PFSK-1 (cell line): ENCODE data around the gene EGFL7.

Experiments
- FOXP2 ChIP-seq: optimal IDR thresholded peaks from 2 replicates; pipeline ENCODE3; 2011; ENCODE audit warnings: borderline replicate concordance, control low read depth, inconsistent platforms; ENCODE audit not compliant: insufficient read depth; ENCODE audit errors: extremely low read length, extremely low read depth
- POLR2AphosphoS5 ChIP-seq: IDR thresholded peaks from 2 replicates; pipeline ENCODE4 v1.6.1; 2012; ENCODE audit warnings: low read depth, mild to moderate bottlenecking, control low read depth, low read length, moderate library complexity
- SIN3A ChIP-seq: IDR thresholded peaks from 2 replicates; pipeline ENCODE4 v1.6.1; 2012; ENCODE audit warnings: mild to moderate bottlenecking, low read length, moderate library complexity, borderline replicate concordance; ENCODE audit not compliant: insufficient read depth
- TAF1 ChIP-seq: IDR thresholded peaks from 2 replicates; pipeline ENCODE4 v1.6.1; 2012; ENCODE audit warnings: low read length, control low read depth, borderline replicate concordance; ENCODE audit not compliant: insufficient read depth
- TF ChIP-seq, protein P1 (sequence below), 2 experiments: IDR thresholded peaks; 2 replicates each; pipeline versions ENCODE4 v1.6.1 to v1.8.0; 2011 to 2012; ENCODE audit warnings: low read depth in 2 of 2, low read length in 2 of 2, control low read depth in 1 of 2, inconsistent platforms in 1 of 2, mild to moderate bottlenecking in 1 of 2, moderate library complexity in 1 of 2; ENCODE audit not compliant: insufficient read depth in 1 of 2

EGFL7 gene

DNA sequence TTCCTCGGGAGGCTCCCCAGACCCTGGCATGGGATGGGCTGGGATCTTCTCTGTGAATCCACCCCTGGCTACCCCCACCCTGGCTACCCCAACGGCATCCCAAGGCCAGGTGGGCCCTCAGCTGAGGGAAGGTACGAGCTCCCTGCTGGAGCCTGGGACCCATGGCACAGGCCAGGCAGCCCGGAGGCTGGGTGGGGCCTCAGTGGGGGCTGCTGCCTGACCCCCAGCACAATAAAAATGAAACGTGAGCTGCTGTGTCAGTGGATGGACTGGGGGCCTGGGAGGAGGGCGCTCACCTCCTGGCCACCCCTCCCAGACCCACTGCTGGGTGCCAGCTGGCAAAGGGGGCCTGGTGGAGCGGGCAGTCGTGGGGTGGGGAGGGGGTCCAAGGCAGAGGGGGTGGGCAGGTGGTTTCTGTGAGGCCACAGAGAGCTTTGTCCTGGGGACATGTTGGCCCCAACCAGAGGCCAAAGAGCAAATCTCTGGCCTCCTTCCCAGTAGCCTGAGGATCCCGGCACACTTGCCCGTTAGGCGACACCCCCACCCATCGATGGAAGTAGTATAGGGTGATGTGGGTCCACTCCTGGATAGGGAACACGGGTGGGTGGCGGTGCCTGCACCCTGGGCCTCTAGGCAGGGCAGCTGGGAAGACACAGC, 9.8 kb downstream of the EGFL7 start:
- TF ChIP-seq, protein P1, sequence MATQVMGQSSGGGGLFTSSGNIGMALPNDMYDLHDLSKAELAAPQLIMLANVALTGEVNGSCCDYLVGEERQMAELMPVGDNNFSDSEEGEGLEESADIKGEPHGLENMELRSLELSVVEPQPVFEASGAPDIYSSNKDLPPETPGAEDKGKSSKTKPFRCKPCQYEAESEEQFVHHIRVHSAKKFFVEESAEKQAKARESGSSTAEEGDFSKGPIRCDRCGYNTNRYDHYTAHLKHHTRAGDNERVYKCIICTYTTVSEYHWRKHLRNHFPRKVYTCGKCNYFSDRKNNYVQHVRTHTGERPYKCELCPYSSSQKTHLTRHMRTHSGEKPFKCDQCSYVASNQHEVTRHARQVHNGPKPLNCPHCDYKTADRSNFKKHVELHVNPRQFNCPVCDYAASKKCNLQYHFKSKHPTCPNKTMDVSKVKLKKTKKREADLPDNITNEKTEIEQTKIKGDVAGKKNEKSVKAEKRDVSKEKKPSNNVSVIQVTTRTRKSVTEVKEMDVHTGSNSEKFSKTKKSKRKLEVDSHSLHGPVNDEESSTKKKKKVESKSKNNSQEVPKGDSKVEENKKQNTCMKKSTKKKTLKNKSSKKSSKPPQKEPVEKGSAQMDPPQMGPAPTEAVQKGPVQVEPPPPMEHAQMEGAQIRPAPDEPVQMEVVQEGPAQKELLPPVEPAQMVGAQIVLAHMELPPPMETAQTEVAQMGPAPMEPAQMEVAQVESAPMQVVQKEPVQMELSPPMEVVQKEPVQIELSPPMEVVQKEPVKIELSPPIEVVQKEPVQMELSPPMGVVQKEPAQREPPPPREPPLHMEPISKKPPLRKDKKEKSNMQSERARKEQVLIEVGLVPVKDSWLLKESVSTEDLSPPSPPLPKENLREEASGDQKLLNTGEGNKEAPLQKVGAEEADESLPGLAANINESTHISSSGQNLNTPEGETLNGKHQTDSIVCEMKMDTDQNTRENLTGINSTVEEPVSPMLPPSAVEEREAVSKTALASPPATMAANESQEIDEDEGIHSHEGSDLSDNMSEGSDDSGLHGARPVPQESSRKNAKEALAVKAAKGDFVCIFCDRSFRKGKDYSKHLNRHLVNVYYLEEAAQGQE (IDR thresholded peaks at IDR 0.05; ENCODE audit: insufficient read depth in 1 of 2, low read depth in 2 of 2, low read length in 2 of 2) = no peak
- TF ChIP-seq TAF1 = no peak
- TF ChIP-seq FOXP2 = no peak
- no peak for TF ChIP-seq POLR2AphosphoS5
- TF ChIP-seq SIN3A = no peak

DNA sequence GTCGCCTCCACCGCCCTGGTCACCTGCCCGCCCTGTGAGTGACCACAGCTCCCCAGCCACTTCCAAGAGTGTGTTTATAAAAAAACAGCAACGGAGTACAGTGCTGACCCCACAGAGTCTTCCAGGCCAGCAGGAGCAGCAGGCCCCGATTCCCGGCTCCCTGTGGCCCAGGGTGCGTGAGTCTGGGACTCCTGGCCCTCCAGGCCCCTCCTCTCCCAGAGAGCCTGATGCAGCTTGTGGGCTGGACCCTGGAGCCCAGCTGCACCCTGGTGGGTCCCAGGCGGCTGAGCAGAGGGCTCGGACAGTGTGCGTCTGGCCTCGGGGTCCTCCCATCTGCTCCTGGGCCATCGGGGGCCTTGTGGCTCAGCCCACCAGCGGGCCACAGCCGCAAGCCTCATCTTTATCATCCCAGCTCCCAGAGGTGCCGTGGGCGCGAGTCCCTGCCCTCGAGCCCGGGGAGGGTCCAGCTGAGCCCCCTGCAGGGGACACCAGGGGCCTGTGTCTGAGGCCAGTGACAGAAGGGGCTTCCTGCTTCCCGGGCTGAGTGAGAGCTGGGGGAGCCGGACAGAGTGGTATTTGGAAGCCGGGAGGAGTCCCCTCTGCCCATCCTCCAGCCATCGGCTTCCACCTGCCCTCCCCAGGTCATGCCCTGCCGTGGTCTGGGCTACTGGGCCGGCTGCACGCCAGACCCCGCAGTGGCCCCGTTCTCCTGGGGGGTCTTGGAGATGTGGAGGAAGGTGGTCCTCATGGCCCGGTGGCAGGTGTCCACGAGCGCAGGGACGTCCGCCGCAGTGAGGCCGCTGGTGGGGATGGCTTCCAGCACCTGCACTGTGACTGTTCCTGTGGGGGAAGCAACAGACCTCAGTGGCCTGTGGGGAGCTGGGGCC, 10.6 kb downstream of the EGFL7 start:
- TF ChIP-seq SIN3A = no peak
- TF ChIP-seq POLR2AphosphoS5 = no peak; the same call in none of the 2 replicates
- no peak for TF ChIP-seq FOXP2
- TF ChIP-seq, protein P1 (IDR thresholded peaks at IDR 0.05; ENCODE audit: insufficient read depth in 1 of 2, low read depth in 2 of 2, low read length in 2 of 2) = no peak
- TF ChIP-seq TAF1 = no peak

DNA sequence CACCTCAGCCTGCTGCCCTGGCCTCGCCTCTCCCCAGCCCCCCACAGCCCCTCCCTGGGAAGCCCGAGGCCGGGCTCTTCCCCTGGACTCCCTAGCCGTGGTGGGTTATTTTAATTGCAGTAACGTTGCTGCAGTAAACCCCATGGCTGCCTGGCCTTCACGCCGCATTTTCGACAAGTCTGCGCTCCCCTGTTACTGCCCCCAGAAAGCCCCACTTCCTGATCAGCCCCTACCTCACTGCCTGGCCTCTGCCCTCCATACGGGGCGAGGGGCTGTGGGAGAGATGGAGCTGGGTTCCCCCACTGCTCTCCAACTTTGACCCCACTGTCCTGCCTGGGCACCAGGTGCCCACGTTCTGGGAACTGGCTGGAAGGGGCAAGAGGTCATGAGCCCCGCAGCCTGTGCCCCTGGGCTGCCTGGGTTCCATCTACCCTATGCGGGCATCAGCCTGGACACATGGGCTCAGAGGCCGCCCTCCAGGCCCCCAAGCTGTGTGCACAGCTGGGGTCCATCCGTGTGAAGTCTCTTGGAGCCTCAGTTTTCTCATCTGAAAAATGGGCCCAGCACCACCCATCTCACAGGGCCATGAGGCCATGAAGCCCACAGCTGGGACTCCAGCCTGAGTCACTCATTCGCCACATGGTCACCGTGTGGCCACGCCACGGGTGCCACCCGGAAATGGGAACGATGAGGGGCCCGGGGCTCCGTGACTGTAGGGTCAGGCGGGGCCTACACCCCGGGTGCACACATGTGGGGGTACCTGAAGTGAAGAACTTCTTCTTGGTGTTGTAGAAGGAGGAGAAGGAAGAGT, 11.5 kb downstream of the EGFL7 start:
- TF ChIP-seq SIN3A (no peak), TAF1 (no peak), POLR2AphosphoS5 (no peak), FOXP2 (no peak)
- TF ChIP-seq, protein P1 (IDR thresholded peaks at IDR 0.05; ENCODE audit: insufficient read depth in 1 of 2, low read depth in 2 of 2, low read length in 2 of 2) = no peak

DNA sequence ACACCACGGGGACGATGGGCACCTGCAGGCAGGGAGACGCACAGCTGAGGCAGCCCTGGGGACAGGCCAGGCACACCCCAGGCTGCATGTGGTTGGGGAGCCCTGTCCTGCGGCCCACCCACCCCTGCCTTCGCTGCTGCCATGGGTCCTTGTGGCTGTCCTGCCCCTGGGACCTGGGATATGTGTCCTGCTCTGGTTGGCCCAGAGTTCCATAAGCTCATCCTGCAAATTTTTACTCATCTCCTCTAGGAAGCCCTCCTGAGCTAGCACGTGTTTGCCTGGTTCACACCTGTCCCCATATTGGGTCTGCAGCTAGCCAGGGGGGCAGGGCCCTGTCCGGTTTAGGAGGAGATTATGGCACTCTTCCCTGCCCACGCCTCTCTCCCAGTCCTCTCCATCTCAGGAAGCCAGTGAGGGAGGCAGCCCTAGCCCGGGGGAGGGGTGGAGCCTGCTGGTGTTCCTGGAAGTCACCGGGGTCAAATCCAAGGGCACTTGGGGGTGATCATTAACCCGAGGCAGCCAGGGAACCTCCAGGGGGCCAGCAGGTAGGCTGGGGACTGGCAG, 12.2 kb downstream of the EGFL7 start:
- TF ChIP-seq, protein P1 (IDR thresholded peaks at IDR 0.05; ENCODE audit: insufficient read depth in 1 of 2, low read depth in 2 of 2, low read length in 2 of 2) = no peak
- TF ChIP-seq FOXP2 (no peak), SIN3A (no peak), TAF1 (no peak), POLR2AphosphoS5 (no peak)
